ENCODE results near the gene RHCG. TPM values are rescaled to one million over a fixed set of nuclear protein-coding genes. Genes with fewer than 3 reads are reported as not detected.

RHCG gene
- total RNA-seq, 1 experiment from 2014 or later: 3.0 TPM

- H3K4me3 ChIP-seq (ENCODE audit: low read depth in 2 of 2, low read length in 2 of 2): no peak overlapping the region
- ChIA-PET POLR2A (interaction anchor here (0.6 kb wide), 1 partner anchor 54 kb away, joined by 3 read pairs; no protein-coding TSS in a partner anchor), CTCF (interaction anchor here (0.5 kb wide), 1 partner anchor 569 kb away, joined by 3 read pairs; no protein-coding TSS in a partner anchor)
- H3K36me3 ChIP-seq (ENCODE audit: control insufficient read depth, insufficient read depth, low read length): no peaks in the 10 kb centered on the region
- DNase-seq (ENCODE audit: low read depth, low spot score) (no peak), ATAC-seq (no peak; the same call in 1 of the 2 replicates)
- H3K27me3 ChIP-seq (ENCODE audit: control insufficient read depth, insufficient read depth, low read length): no peaks in the 10 kb centered on the region
- in situ Hi-C loops (cut with HindIII; ENCODE audit: low pct_unique_long_range_greater_than_20kb, low sequenced_read_pairs) (no loop called here), intact Hi-C loops (cut with micrococcal nuclease; ENCODE audit: unreplicated experiment) (no loop called here)
- no peak for TF ChIP-seq POLR2AphosphoS5 (IDR thresholded peaks at IDR 0.05; ENCODE audit: low read depth, low read length)
- TF ChIP-seq SIN3A (IDR thresholded peaks at IDR 0.05; ENCODE audit: borderline replicate concordance, insufficient read depth, low read depth, low read length): no peak
- TF ChIP-seq TCF7L2 (IDR thresholded peaks at IDR 0.05; ENCODE audit: low read depth, low read length): no peak
- TF ChIP-seq CTCF (IDR thresholded peaks at IDR 0.05): no peak
- TF ChIP-seq REST (IDR thresholded peaks at IDR 0.05; ENCODE audit: insufficient read depth in 1 of 2, low read depth in 2 of 2, low read length in 1 of 2): no peak
- H3K27ac ChIP-seq (ENCODE audit: low read length): no peak overlapping the region
- no TSS peak for BruUV-seq (replicated peaks)
- no peaks in the 10 kb centered on the region for H3K9me3 ChIP-seq (ENCODE audit: control insufficient read depth, insufficient read depth, low read depth, low read length)
- H3K4me1 ChIP-seq (ENCODE audit: control insufficient read depth, insufficient read depth, low read length): no peaks in the 10 kb centered on the region
Measured at GRCh38 chr15:89514596-89515406, 18.4 kb upstream of the RHCG start.

- no peak overlapping the region for H3K27ac ChIP-seq (ENCODE audit: low read length)
- BruUV-seq (replicated peaks): no TSS peak
- no peak for DNase-seq (ENCODE audit: low read depth, low spot score)
Measured at GRCh38 chr15:89514186-89514585, 17.8 kb upstream of the RHCG start.

More at GRCh38 chr15:89514186-89514585, 17.8 kb upstream of the RHCG start:
- no peaks in the 10 kb centered on the region for H3K4me1 ChIP-seq (ENCODE audit: control insufficient read depth, insufficient read depth, low read length)
- POLR2A ChIA-PET: interaction anchor here (0.6 kb wide), 1 partner anchor 55 kb away, joined by 3 read pairs; no protein-coding TSS in a partner anchor
- ATAC-seq: no peak
- in situ Hi-C loops (cut with HindIII; ENCODE audit: low pct_unique_long_range_greater_than_20kb, low sequenced_read_pairs) (no loop called here), intact Hi-C loops (cut with micrococcal nuclease; ENCODE audit: unreplicated experiment) (no loop called here)
- TF ChIP-seq SIN3A (IDR thresholded peaks at IDR 0.05; ENCODE audit: borderline replicate concordance, insufficient read depth, low read depth, low read length) (no peak), CTCF (IDR thresholded peaks at IDR 0.05) (no peak), POLR2AphosphoS5 (IDR thresholded peaks at IDR 0.05; ENCODE audit: low read depth, low read length) (no peak), REST (IDR thresholded peaks at IDR 0.05; ENCODE audit: insufficient read depth in 1 of 2, low read depth in 2 of 2, low read length in 1 of 2) (no peak), TCF7L2 (IDR thresholded peaks at IDR 0.05; ENCODE audit: low read depth, low read length) (no peak)
- H3K4me3 ChIP-seq (ENCODE audit: low read depth in 2 of 2, low read length in 2 of 2): no peak overlapping the region
- no peaks in the 10 kb centered on the region for H3K36me3 ChIP-seq (ENCODE audit: control insufficient read depth, insufficient read depth, low read length)
- no peaks in the 10 kb centered on the region for H3K27me3 ChIP-seq (ENCODE audit: control insufficient read depth, insufficient read depth, low read length)
- CTCF ChIA-PET: no interaction called here
- H3K9me3 ChIP-seq (ENCODE audit: control insufficient read depth, insufficient read depth, low read depth, low read length): no peaks in the 10 kb centered on the region
